Activated T-cell treated with anti-CD3 and anti-CD28 coated beads, Interleukin-2, amount 50 U/mL, for 4 hours (primary cell): ENCODE data around the gene ARFGAP2. TPM values are rescaled to one million over a fixed set of nuclear protein-coding genes. Genes with fewer than 3 reads are reported as not detected.

Experiments
- ATAC-seq, 2 donors: fragments of 200-7000 bp; cut with Tn5 transposase; one replicate each; pipeline ENCODE4 v1.10.0; 2021
- DNase-seq: peaks from one replicate; pipeline ENCODE4 v3.0.0-alpha.2; 2020
- H3K27me3 Mint-ChIP-seq: one replicate; pipeline ENCODE4 v1.8.0; 2021; ENCODE audit warnings: low read depth, mixed read lengths
- H3K36me3 Mint-ChIP-seq: one replicate; pipeline ENCODE4 v1.8.0; 2022; ENCODE audit warnings: mixed read lengths; ENCODE audit not compliant: insufficient read depth
- H3K4me1 Mint-ChIP-seq: one replicate; pipeline ENCODE4 v1.8.0; 2021; ENCODE audit warnings: low read depth, mixed read lengths
- H3K4me3 Mint-ChIP-seq: one replicate; pipeline ENCODE4 v1.8.0; 2021; ENCODE audit warnings: mild to moderate bottlenecking, moderate library complexity, mixed read lengths
- H3K9me3 Mint-ChIP-seq: one replicate; pipeline ENCODE4 v1.8.0; 2021; ENCODE audit warnings: mixed read lengths
- total RNA-seq, 3 donors: library from RNA; stranded (reverse); gene quantifications; one replicate each; pipeline ENCODE4 v1.2.1, GENCODE V29; 2021

The ARFGAP2 gene
- total RNA-seq, 3 donors from 2014 or later = 98.5 to 110 (median 104) TPM

DNA sequence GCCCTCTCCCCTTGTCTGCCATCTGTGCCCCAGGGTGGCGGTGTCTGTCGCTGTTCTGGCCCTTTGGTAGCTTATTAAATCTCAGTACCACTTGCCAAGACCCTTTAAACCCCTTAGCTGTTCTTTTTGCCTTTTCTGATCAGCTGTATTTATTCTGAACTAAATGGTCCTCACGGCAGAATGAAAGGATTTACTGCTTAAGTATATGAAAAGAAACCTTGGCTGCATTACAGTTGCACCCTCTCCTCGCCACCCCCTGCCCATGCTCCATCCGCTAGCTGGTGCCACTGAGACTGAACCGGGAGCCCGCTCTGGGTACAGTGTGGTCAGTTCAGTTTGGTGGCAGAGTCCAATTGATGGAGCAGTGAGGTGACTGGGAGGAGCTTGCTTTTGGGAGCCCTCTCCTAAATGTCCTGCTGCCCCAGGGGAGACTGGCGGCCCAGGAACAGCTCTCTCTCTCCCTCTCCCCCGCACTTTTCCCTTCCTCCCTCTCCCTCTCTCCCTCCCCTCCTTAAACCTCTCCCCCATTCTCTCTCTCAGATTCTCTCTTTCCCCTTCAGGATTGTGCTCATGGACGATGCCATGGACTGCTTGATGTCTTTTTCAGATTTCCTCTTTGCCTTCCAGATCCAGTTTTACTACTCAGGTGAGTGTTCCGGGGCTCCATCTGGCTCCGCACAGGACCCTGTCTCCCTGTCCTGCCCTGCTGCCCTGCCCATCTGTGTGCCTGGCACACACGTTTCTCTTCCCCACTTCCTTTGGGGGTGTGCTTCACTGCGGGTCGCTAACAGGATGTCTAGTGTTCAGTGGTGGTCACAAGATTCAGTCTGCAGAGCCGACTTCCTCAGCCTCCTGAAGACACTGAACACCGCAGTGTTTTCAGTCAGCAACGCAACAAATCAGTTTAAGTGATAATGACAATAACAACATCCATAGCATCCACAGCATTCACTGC, 21.8 kb downstream of the ARFGAP2 start:
- H3K4me3 Mint-ChIP-seq = peak overlapping the region; percentile 44
- peaks cover 31% of the 10 kb centered on the region for H3K4me1 Mint-ChIP-seq
- H3K9me3 Mint-ChIP-seq = no peaks in the 10 kb centered on the region
- DNase-seq = no peak
- H3K27me3 Mint-ChIP-seq = no peaks in the 10 kb centered on the region
- H3K36me3 Mint-ChIP-seq = no peaks in the 10 kb centered on the region
- peak; percentile 49 to 54 for ATAC-seq

DNA sequence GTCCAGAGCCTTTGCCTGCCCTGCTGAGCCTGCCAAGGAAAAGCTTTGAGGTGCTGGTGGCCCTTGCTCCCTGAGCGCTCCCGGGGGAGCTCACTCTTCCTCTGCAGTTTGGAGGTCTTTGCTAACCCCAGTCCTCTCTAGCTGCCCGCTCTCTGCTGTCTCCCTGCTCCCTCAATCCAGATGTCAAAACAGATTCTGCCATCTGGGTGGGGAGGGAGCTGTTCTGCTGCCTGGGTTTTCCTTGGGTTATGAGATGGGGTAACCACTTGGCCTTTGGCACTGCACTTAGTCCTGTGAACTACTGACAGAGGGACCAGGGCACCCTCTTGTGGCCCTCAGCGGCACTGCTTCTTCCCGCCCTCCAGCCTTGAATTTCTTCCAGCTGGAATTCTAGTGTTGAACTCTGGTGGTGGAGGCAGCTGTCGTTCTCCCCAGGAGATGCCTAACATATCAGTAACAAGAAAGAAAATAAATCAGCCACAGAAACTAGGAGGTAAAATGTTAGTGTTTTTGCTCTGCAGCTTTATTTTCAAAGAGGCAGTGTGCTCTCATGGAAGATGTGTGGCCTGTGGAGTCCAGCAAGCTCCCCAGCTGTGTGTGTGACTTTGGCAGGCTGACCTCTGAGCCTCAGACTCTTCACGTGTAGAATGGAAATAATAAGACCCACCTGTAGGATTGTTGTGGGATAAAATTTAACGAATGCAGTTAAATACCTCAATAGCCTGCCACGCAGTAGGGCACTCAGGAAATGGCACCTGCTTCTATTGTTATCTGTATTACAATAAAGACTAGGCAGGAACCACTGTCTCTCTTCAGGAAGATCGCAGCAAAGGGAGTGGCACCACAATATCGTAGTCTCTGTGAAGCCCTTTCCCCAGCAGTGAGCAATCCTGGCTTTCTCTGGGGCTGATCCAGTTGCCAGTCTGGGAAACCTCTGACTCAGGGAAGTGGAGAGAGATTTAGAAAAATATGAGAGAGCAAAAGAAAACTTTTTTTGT, 23.4 kb downstream of the ARFGAP2 start:
- Mint-ChIP-seq H3K9me3 (no peaks in the 10 kb centered on the region), H3K36me3 (peaks cover 3% of the 10 kb centered on the region), H3K4me1 (peaks cover 31% of the 10 kb centered on the region), H3K27me3 (no peaks in the 10 kb centered on the region), H3K4me3 (no peak overlapping the region)
- DNase-seq = peak; percentile 44
- peak; percentile 63 to 66 for ATAC-seq

DNA sequence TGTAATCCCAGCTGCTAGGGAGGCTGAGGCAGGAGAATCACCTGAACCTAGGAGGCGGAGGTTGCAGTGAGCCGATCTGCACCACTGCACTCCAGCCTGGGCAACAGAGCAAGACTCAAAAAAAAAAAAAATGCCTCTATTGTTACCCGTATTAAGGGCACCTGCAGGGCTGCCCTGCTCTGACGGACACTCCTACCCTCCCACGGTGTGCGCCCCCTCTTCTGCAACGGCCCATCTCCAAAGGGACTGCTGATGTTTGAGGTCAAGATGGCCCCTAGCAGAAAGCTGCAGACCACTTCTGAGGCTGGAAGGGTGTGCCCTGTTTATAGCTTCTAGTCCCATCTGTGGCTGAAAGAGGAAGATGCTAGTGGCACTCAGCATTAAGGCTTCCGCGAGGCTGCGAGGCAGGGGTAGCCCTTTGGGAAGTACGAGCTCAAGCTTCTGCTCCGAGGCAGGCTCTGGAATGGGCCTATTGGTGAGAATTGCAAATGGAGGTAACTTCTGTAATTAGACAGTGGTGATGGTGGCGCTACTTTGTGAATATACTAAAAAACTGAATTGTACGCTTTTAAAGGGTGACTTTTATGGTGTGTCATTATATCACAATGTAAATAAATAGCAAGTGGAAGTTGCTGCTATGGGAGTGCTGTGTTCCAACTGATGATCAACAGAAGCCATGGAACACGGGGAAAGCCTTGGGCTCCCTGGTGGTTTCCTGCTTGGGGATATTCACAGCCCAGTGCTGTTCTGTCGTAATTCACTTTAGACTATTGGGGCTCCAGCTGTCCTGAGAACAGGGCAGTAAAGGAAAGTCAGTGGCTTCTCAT, 24.3 kb downstream of the ARFGAP2 start:
- H3K9me3 Mint-ChIP-seq = no peaks in the 10 kb centered on the region
- ATAC-seq (no peak), DNase-seq (no peak)
- H3K4me3 Mint-ChIP-seq = no peak overlapping the region
- peaks cover 4% of the 10 kb centered on the region for H3K36me3 Mint-ChIP-seq
- no peaks in the 10 kb centered on the region for H3K27me3 Mint-ChIP-seq
- H3K4me1 Mint-ChIP-seq = peaks cover 31% of the 10 kb centered on the region

DNA sequence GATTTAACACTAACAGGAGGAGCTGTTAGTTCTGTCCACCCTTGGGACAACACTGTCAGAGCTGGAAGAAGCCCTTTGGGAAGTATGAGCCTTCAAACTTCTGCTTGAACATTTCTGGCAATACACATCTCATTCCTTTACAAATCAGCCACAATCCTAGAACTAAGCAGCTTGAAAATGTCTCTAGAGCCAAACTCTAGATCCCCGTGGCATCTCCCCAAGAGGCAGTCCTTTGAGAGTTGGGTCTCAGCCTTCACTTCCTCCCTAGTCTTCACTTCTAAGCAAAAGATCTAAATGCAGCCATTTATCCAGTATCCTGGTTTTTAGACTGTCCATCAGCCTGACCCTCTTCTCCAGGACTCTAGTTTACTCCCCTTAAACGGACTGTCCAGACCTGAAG, 26.9 kb downstream of the ARFGAP2 start:
- H3K36me3 Mint-ChIP-seq = peaks cover 4% of the 10 kb centered on the region
- H3K4me3 Mint-ChIP-seq = no peak overlapping the region

DNA sequence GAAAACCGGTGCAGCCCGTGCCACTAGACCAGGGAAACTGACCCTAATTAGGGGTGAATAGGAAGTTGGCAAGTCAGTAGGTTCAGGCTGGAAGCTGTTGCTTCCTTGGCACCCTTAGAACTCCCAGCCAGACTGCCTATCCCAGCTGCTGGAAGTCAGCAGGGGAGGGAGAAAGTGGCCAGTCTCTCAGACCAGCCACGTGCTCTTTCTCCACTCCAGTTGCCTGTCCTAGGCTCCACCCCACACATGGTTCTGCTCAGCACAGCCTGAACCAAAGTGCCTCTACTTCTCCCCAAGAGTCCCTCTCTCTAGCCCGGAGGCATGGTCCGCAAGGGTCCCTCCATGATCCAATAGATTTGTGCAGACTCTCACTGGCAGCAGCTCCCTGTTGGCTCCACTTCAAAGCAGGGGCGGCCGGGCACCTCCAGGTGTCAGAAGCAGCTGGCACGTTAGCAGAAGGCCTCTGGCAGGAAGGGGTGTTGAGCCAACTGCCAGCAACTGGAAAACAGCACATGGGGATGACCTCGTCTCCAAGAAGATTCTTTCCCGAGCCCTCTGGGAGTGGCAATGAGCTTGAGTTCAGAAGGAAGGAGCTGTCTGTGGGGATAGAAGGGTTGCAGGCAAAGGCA, 27.7 kb downstream of the ARFGAP2 start:
- ATAC-seq (no peak), DNase-seq (no peak)
- H3K27me3 Mint-ChIP-seq = no peaks in the 10 kb centered on the region
- peaks cover 4% of the 10 kb centered on the region for H3K36me3 Mint-ChIP-seq
- H3K4me1 Mint-ChIP-seq = peaks cover 13% of the 10 kb centered on the region
- H3K9me3 Mint-ChIP-seq = no peaks in the 10 kb centered on the region
- H3K4me3 Mint-ChIP-seq = no peak overlapping the region

More for the DNA sequence above, 26.9 kb downstream of the ARFGAP2 start:
- no peaks in the 10 kb centered on the region for H3K9me3 Mint-ChIP-seq
- ATAC-seq (no peak), DNase-seq (no peak)
- no peaks in the 10 kb centered on the region for H3K27me3 Mint-ChIP-seq
- H3K4me1 Mint-ChIP-seq = peaks cover 21% of the 10 kb centered on the region

DNA sequence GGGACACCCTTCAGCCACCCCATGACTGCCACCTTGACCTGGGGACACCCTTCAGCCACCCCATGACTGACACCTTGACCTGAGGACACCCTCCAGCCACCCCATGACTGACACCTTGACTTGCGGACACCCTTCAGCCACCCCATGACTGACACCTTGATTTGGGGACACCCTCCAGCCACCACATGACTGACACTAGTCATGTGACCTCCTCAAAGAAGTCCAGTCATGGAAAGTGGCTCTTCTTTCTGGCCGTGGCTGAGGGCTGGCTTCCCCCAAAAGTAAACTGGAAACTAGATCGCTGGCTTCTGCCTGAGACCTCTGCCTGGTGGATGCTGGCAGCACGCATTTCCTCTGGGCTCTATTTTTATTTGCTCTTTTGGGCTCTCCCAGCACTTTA, 28.4 kb downstream of the ARFGAP2 start:
- ATAC-seq (no peak), DNase-seq (no peak)
- Mint-ChIP-seq H3K9me3 (no peaks in the 10 kb centered on the region), H3K27me3 (no peaks in the 10 kb centered on the region), H3K4me3 (no peak overlapping the region), H3K4me1 (peaks cover 6% of the 10 kb centered on the region), H3K36me3 (peaks cover 4% of the 10 kb centered on the region)

DNA sequence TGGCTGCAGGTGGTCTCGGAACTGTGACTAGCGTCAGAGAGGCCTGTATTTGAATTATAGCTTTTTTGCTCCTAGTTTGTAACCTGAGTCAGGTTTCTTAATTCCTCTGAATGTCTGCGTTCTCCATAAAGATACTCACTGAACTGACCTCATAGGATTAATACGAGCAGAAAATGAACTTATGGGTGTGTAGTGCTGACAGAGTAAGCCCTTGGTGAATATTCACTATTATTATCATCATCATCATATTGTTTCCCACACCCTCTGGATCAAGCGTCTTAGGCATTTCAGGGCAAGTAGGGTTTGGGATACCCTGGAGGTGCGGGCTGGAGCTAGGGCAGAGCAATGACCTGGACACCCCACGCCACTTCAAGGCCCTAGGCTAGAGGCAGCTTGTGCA, 29.0 kb downstream of the ARFGAP2 start:
- H3K4me1 Mint-ChIP-seq = peaks cover 2% of the 10 kb centered on the region
- ATAC-seq = no peak
- peaks cover 4% of the 10 kb centered on the region for H3K36me3 Mint-ChIP-seq
- H3K27me3 Mint-ChIP-seq = no peaks in the 10 kb centered on the region
- DNase-seq = no peak
- no peaks in the 10 kb centered on the region for H3K9me3 Mint-ChIP-seq
- H3K4me3 Mint-ChIP-seq = no peak overlapping the region

DNA sequence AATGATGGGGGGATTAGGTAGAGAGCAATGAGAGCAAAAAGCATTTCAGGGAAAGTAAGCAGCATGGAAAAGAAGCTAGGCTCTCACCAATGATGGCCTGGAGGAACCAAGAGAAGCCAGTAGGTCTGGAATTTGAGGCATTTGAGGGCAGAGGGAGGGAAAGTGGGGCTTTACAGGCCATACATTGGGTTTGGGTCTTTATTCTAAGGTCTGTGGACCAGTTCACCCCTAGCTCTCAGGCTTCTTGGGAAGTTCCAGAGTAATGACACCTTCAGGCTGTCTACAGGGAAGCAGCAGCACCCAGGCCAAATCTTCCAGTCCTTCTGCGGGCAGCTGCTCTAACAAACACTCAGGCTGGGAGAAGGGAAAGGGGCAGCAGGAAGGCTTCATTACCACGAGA, 29.4 kb downstream of the ARFGAP2 start:
- H3K36me3 Mint-ChIP-seq = peaks cover 4% of the 10 kb centered on the region
- H3K4me3 Mint-ChIP-seq = no peak overlapping the region
- H3K4me1 Mint-ChIP-seq = no peaks in the 10 kb centered on the region
- DNase-seq (no peak), ATAC-seq (no peak)
- no peaks in the 10 kb centered on the region for H3K9me3 Mint-ChIP-seq
- no peaks in the 10 kb centered on the region for H3K27me3 Mint-ChIP-seq

DNA sequence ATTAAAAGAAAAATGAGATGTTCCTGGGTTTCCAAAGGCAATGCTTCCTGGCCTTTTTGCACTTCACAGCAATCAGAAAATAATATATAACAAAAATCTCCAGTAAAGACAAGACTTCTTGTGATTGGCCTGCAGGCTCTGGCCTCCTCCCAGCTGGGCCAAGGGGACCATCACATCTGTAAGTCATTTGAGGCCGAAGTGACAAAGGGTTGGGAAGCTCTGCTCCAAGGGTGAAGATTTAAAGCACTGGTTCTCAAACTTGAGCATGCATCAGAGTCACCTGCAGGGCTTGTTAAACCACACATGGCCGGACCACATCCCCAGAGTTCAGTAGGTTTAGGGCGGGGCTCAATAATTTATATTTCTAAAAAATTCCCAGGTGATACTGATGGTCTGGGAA, 32.1 kb downstream of the ARFGAP2 start:
- Mint-ChIP-seq H3K36me3 (peaks cover 4% of the 10 kb centered on the region), H3K27me3 (no peaks in the 10 kb centered on the region), H3K9me3 (no peaks in the 10 kb centered on the region), H3K4me1 (no peaks in the 10 kb centered on the region), H3K4me3 (no peak overlapping the region)
- ATAC-seq = no peak
- no peak for DNase-seq

DNA sequence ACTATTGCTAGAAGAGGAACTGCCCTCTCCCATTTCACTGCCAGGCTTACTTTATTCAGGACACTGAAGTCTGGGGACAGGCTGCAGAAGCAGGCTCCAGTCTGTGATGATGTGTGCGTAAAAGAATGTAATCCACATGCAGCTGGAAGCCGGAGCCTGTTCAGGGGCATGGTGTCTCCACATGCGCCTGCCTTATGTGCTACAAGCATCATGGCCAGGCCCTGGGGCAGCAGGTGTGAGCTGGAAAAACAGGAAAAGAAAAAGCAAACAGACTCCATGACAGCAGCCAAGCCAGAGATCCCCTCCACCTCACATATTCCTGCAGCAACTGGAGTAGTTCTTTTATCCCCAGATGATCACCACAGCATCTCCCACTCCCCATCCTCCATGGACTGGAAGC, 33.4 kb downstream of the ARFGAP2 start:
- Mint-ChIP-seq H3K4me1 (no peaks in the 10 kb centered on the region), H3K9me3 (no peaks in the 10 kb centered on the region), H3K36me3 (peaks cover 4% of the 10 kb centered on the region), H3K4me3 (no peak overlapping the region), H3K27me3 (no peaks in the 10 kb centered on the region)
- DNase-seq = no peak
- ATAC-seq = no peak

DNA sequence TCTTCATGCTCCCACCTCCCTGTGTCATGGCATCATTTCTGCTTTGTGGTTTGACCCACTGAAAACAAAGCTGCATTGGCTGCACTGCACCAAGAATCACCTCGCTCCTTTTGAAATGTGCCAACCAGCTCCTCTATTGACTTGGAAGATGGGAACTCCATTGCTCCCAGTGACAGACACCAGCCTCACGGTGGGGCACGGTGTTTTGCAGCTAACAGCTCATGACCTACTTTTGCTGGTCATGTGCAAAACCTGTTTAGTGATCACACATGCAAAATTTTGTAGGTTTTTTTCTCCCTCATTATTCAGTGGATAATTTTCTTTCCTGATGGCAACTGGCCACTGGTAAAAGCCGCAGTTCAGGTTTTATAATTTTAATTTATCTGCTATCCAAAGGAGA, 36.8 kb downstream of the ARFGAP2 start:
- H3K36me3 Mint-ChIP-seq = peaks cover 15% of the 10 kb centered on the region

DNA sequence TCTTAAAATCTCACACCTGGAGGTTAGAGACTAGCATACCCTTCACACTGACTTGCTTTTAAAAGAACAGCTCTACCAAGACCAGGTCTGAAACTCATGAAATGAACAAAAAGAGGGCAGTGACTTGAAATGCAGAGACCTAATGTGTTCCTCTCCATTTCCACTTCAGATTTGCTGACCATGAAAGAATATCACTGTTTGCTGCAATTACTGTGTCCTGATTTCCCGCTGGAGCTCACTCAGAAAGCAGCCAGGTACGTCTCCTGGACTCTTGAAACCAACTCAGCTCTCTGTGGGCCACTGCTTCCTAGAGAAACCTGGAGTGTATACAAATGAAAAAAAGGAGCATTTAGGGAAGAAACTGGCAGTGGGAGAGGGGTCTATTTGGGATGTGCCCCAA, 39.2 kb downstream of the ARFGAP2 start:
- ATAC-seq (no peak), DNase-seq (no peak)
- Mint-ChIP-seq H3K4me3 (no peak overlapping the region), H3K4me1 (no peaks in the 10 kb centered on the region), H3K36me3 (peaks cover 15% of the 10 kb centered on the region), H3K27me3 (no peaks in the 10 kb centered on the region), H3K9me3 (no peaks in the 10 kb centered on the region)

More for the DNA sequence above, 36.8 kb downstream of the ARFGAP2 start:
- ATAC-seq = no peak
- no peaks in the 10 kb centered on the region for H3K9me3 Mint-ChIP-seq
- no peak for DNase-seq
- H3K4me3 Mint-ChIP-seq = no peak overlapping the region
- no peaks in the 10 kb centered on the region for H3K27me3 Mint-ChIP-seq
- no peaks in the 10 kb centered on the region for H3K4me1 Mint-ChIP-seq

DNA sequence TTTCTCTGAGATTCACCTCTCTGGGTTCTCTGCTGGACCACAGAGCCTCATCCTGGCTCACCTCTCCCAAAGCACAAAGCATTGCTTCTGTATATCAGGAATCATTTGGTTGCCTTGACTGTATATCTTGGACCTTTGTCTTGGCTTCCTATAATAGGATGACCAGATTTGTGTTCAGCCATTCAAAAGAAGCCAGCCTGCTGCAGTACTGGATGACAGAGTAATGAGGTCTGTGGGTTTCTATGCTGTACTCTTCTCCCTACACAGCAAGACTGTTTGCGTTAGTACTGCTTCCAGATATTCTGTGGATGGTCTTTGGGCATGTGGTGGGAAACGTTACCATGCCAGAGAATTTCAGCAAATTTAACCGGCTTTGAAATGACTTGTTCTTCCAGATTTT, 39.8 kb downstream of the ARFGAP2 start:
- DNase-seq (no peak), ATAC-seq (no peak)
- Mint-ChIP-seq H3K27me3 (no peaks in the 10 kb centered on the region), H3K9me3 (no peaks in the 10 kb centered on the region), H3K4me1 (no peaks in the 10 kb centered on the region), H3K36me3 (peaks cover 15% of the 10 kb centered on the region), H3K4me3 (no peak overlapping the region)
